ENCODE data around the gene JUN. TPM values are rescaled to one million over a fixed set of nuclear protein-coding genes. Genes with fewer than 3 reads are reported as not detected.

The JUN gene
- total RNA-seq, 1 experiment from 2014 or later, result 15.9 TPM

DNA sequence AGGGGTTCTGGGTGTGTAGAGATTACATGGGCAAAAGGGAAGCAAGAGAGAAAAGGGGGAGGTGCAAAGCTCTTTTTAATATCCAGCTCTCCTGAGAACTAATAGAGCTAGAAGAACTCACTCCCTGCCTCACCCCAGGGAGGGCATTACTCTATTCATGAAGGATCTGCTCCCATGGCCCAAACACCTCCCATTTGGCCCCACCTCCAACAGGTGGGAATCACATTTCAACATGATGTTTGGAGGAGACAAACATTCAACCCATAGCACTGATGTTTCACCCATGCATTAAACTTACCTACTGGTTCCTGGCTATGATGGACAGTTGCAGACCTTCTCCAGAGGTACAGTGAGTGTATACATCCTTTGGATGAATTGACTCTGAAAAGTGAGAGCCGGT is 7.3 kb upstream of the JUN start:
- H3K27ac Mint-ChIP-seq, result no peak overlapping the region
- ATAC-seq (peak; percentile 52; the same call in 1 of the 2 replicates), DNase-seq (ENCODE audit: low spot score) (no peak)
- TF ChIP-seq ZNF425 (CRISPR knock-in tag; conservative IDR thresholded peaks at IDR 0.05), result no peak
- peak; percentile 47; the same call in 1 of the 2 replicates for TF ChIP-seq ZNF121 (CRISPR knock-in tag; IDR thresholded peaks at IDR 0.05)
- no peak for TF ChIP-seq ESRRA (CRISPR knock-in tag; IDR thresholded peaks at IDR 0.05; ENCODE audit: borderline replicate concordance)
- no peak for TF ChIP-seq ATF2 (CRISPR knock-in tag; IDR thresholded peaks at IDR 0.05; ENCODE audit: borderline replicate concordance, low read depth)
- peaks cover 13% of the 10 kb centered on the region for H3K9me3 Mint-ChIP-seq
- peaks cover 10% of the 10 kb centered on the region for H3K27me3 Mint-ChIP-seq (ENCODE audit: low read depth)
- POLR2A ChIA-PET, result no interaction called here
- peaks cover 5% of the 10 kb centered on the region; the same call in 1 of the 2 replicates for H3K36me3 Mint-ChIP-seq
- CTCF ChIA-PET, result no interaction called here
- peaks cover 19% of the 10 kb centered on the region for H3K4me1 Mint-ChIP-seq
- no peak overlapping the region for H3K4me3 Mint-ChIP-seq

DNA sequence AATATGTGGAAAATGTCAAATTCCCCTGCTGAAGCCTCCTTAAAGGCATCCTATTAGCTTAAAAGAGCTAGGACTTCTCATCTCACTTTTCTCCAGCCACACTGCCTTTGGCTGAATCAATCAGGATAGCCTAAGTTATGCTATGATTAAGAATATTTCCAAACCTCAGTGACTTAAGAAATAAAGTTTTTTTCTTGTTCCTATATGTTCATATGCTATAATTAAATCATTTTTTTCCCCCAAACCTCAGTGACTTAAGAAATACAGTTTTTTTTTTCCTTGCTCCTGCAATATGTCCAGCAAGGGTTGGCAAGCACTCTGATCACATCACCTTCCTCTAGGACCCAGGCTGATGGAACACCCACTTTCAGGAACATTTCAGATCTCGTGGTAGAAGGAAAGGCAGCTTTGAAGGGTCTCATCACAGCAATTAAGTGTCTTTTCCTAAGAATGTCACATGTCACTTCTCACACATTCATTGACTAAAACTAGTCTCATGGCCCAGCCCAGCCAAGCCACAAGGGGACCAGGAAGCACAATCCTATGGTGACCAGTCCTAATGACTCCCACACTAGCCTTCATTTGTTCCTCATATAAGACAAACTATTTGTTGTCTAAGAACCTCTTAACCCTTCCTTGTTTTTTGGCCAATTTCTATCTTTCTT is 6.3 kb upstream of the JUN start:
- TF ChIP-seq, protein P1, sequence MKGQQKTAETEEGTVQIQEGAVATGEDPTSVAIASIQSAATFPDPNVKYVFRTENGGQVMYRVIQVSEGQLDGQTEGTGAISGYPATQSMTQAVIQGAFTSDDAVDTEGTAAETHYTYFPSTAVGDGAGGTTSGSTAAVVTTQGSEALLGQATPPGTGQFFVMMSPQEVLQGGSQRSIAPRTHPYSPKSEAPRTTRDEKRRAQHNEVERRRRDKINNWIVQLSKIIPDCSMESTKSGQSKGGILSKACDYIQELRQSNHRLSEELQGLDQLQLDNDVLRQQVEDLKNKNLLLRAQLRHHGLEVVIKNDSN (CRISPR knock-in tag; IDR thresholded peaks at IDR 0.05), result no peak
- TF ChIP-seq JUN (CRISPR knock-in tag; IDR thresholded peaks at IDR 0.05), result no peak
- DNase-seq (ENCODE audit: low spot score) (no peak), ATAC-seq (no peak)
- POLR2A ChIA-PET, result no interaction called here
- Mint-ChIP-seq H3K4me3 (no peak overlapping the region), H3K9me3 (peaks cover 13% of the 10 kb centered on the region), H3K27me3 (ENCODE audit: low read depth) (peaks cover 10% of the 10 kb centered on the region), H3K4me1 (peaks cover 17% of the 10 kb centered on the region), H3K27ac (no peak overlapping the region), H3K36me3 (peaks cover 5% of the 10 kb centered on the region; the same call in 1 of the 2 replicates)
- CTCF ChIA-PET, result no interaction called here

DNA sequence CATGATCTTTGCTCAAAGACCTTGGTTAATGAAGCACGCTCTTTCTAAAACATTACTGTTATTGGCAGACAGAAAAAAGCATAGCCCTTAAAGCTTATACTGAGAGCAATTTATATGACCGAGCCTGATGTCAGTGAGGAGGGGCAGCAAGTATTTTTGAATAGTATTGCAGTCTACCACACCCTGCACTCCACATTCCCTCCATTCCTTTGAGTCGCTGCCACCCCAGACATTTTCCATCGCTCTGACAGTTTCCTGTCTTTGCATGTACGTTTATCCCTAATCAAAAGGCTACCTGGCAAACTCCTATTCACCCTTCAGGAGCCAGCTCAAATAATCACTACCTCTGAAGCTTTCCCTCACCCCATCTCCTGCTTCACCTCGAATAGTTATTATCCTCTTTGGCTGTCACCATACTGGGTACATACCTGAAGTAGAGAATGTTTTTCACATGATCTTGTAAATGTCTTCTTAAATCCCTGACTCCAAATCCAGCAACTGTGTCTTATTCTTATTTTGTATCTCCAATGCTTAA is 5.5 kb upstream of the JUN start:
- Mint-ChIP-seq H3K27ac (no peak overlapping the region), H3K4me1 (peaks cover 14% of the 10 kb centered on the region), H3K4me3 (no peak overlapping the region), H3K27me3 (ENCODE audit: low read depth) (peaks cover 10% of the 10 kb centered on the region), H3K9me3 (peaks cover 13% of the 10 kb centered on the region), H3K36me3 (peaks cover 5% of the 10 kb centered on the region; the same call in 1 of the 2 replicates)
- TF ChIP-seq OVOL2 (CRISPR knock-in tag; IDR thresholded peaks at IDR 0.05; ENCODE audit: borderline replicate concordance), result no peak
- TF ChIP-seq CREM (CRISPR knock-in tag; IDR thresholded peaks at IDR 0.05), result no peak
- ATAC-seq (no peak), DNase-seq (ENCODE audit: low spot score) (no peak)
- ChIA-PET CTCF (no interaction called here), POLR2A (no interaction called here)

GRCh38 chr1:58788259-58788658 is 4.4 kb upstream of the JUN start:
- ChIA-PET CTCF (no interaction called here), POLR2A (no interaction called here)
- no peak overlapping the region for H3K27ac Mint-ChIP-seq
- H3K36me3 Mint-ChIP-seq, result peaks cover 5% of the 10 kb centered on the region; the same call in 1 of the 2 replicates
- peaks cover 16% of the 10 kb centered on the region for H3K27me3 Mint-ChIP-seq (ENCODE audit: low read depth)
- H3K4me1 Mint-ChIP-seq, result peaks cover 14% of the 10 kb centered on the region
- no peak overlapping the region for H3K4me3 Mint-ChIP-seq
- peaks cover 13% of the 10 kb centered on the region for H3K9me3 Mint-ChIP-seq
- ATAC-seq, result no peak
- DNase-seq (ENCODE audit: low spot score), result no peak
- TF ChIP-seq ZNF396 (CRISPR knock-in tag; IDR thresholded peaks at IDR 0.05; ENCODE audit: borderline replicate concordance) (no peak), ATF2 (CRISPR knock-in tag; IDR thresholded peaks at IDR 0.05; ENCODE audit: borderline replicate concordance, low read depth) (no peak), ZNF219 (CRISPR knock-in tag; IDR thresholded peaks at IDR 0.05; ENCODE audit: borderline replicate concordance) (no peak), IRF2 (CRISPR knock-in tag; IDR thresholded peaks at IDR 0.05; ENCODE audit: borderline replicate concordance, low read depth) (no peak), KAT7 (CRISPR knock-in tag; IDR thresholded peaks at IDR 0.05; ENCODE audit: borderline replicate concordance) (no peak)
- TF ChIP-seq, protein P2, sequence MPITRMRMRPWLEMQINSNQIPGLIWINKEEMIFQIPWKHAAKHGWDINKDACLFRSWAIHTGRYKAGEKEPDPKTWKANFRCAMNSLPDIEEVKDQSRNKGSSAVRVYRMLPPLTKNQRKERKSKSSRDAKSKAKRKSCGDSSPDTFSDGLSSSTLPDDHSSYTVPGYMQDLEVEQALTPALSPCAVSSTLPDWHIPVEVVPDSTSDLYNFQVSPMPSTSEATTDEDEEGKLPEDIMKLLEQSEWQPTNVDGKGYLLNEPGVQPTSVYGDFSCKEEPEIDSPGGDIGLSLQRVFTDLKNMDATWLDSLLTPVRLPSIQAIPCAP (CRISPR knock-in tag; IDR thresholded peaks at IDR 0.05), result no peak
- TF ChIP-seq, protein P3, sequence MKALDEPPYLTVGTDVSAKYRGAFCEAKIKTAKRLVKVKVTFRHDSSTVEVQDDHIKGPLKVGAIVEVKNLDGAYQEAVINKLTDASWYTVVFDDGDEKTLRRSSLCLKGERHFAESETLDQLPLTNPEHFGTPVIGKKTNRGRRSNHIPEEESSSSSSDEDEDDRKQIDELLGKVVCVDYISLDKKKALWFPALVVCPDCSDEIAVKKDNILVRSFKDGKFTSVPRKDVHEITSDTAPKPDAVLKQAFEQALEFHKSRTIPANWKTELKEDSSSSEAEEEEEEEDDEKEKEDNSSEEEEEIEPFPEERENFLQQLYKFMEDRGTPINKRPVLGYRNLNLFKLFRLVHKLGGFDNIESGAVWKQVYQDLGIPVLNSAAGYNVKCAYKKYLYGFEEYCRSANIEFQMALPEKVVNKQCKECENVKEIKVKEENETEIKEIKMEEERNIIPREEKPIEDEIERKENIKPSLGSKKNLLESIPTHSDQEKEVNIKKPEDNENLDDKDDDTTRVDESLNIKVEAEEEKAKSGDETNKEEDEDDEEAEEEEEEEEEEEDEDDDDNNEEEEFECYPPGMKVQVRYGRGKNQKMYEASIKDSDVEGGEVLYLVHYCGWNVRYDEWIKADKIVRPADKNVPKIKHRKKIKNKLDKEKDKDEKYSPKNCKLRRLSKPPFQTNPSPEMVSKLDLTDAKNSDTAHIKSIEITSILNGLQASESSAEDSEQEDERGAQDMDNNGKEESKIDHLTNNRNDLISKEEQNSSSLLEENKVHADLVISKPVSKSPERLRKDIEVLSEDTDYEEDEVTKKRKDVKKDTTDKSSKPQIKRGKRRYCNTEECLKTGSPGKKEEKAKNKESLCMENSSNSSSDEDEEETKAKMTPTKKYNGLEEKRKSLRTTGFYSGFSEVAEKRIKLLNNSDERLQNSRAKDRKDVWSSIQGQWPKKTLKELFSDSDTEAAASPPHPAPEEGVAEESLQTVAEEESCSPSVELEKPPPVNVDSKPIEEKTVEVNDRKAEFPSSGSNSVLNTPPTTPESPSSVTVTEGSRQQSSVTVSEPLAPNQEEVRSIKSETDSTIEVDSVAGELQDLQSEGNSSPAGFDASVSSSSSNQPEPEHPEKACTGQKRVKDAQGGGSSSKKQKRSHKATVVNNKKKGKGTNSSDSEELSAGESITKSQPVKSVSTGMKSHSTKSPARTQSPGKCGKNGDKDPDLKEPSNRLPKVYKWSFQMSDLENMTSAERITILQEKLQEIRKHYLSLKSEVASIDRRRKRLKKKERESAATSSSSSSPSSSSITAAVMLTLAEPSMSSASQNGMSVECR (CRISPR knock-in tag; IDR thresholded peaks at IDR 0.05; ENCODE audit: borderline replicate concordance), result no peak
